Neuron (in vitro differentiated cells): ENCODE results near the gene EXOC6B.

ENCODE experiments used
- H2AFZ ChIP-seq: one replicate; pipeline ENCODE4 v1.6.1; 2013; ENCODE audit warnings: low read depth, mild to moderate bottlenecking, inconsistent platforms, low read length, moderate library complexity
- H3K27me3 ChIP-seq: one replicate; pipeline ENCODE4 v1.6.1; 2013; ENCODE audit warnings: low read length; ENCODE audit not compliant: insufficient read depth
- H3K36me3 ChIP-seq: one replicate; pipeline ENCODE4 v1.6.1; 2013; ENCODE audit warnings: low read length; ENCODE audit not compliant: insufficient read depth
- H3K4me1 ChIP-seq: one replicate; pipeline ENCODE4 v1.6.1; 2013; ENCODE audit warnings: low read length; ENCODE audit not compliant: insufficient read depth
- H3K4me3 ChIP-seq: 2 replicates; pipeline ENCODE4 v1.5.1; 2013; ENCODE audit warnings: mild to moderate bottlenecking, low read length, moderate library complexity
- H3K9me3 ChIP-seq: one replicate; pipeline ENCODE4 v1.6.1; 2013; ENCODE audit warnings: low read length

EXOC6B gene

DNA sequence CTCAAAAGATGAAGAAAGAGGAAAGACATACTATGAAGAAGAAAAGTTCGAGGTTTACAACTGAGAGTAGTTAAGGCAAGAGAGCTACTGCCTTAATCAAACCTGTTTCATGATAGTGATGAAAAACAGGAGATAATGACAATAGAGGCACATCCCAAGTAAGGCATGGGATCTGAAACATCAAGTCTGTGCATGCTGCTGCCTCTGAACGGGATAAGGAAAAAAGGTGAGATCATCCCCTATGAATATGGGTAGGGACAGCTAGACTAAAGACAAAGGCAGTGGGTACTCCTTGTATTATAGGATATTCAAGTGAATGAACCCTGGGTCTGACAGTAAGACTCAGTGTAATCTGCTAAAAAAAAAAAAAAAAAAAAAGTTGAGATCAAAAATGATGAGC is 3.0 kb downstream of the EXOC6B start:
- H3K9me3 ChIP-seq, result no peaks in the 10 kb centered on the region
- H3K27me3 ChIP-seq, result no peaks in the 10 kb centered on the region
- H3K36me3 ChIP-seq, result no peaks in the 10 kb centered on the region
- no peak overlapping the region for H3K4me3 ChIP-seq
- peaks cover 7% of the 10 kb centered on the region for H3K4me1 ChIP-seq
- no peak overlapping the region for H2AFZ ChIP-seq

DNA sequence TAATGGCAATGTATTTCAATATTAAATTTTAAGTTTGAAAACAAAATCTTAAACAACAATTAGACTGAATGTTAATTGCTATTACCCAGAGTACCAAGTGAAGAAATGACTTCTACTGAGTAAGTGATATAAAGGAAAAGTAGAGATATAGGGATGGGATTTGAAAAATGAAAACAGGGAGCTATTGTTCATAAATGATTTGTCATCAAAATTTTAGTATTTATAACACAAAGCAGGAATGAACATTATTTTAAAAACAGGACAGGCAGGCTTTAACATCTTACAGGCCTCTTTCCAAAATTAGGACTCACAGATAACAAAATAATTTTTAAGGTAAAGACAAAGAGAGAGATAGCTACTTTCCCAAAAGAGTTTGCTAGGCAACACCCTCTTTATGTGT is 3.9 kb downstream of the EXOC6B start:
- Histone ChIP-seq H2AFZ (no peak overlapping the region), H3K36me3 (no peaks in the 10 kb centered on the region)

DNA sequence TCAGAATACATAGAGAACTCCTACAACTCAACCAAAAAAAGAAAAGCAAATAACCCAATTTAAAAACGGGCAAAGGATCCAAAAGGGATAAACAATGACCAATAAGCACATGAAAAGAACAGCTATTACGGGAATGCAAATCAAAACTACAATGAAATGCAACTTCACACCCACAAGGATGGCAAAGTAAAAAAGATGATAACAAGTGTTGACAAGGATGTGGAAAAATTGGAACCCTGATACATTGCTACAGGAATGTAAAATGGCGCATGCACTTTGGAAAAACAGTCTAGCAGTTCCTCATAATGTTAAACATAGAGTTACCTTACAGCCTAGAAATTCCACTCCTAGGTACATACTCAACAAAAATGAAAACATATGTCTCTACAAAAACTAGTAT is 4.7 kb downstream of the EXOC6B start:
- Histone ChIP-seq H3K36me3 (no peaks in the 10 kb centered on the region), H3K27me3 (no peaks in the 10 kb centered on the region), H3K4me3 (no peak overlapping the region), H2AFZ (no peak overlapping the region), H3K9me3 (no peaks in the 10 kb centered on the region), H3K4me1 (peaks cover 7% of the 10 kb centered on the region)

More for the DNA sequence above, 3.9 kb downstream of the EXOC6B start:
- Histone ChIP-seq H3K9me3 (no peaks in the 10 kb centered on the region), H3K4me3 (no peak overlapping the region), H3K27me3 (no peaks in the 10 kb centered on the region), H3K4me1 (peaks cover 7% of the 10 kb centered on the region)

DNA sequence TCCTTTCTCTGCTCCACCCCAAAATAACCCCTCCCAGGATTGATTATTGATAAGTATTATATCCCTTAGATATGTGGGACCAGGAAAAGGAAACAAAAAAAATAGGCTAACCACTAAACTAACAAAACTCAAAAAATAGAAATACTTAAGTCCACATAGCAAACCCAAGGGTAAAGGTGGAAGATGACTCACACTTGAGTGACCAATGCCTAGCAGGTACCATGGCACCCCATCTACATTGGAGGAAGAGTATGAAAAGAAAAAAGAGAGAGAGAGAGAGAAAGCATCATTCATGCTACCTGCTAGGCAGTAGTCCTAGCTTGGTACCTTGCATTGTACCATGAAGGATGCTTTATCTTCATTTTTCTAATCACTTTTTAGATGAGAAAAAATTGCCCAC is 6.3 kb downstream of the EXOC6B start:
- no peak overlapping the region for H3K4me3 ChIP-seq
- H3K4me1 ChIP-seq, result peaks cover 3% of the 10 kb centered on the region
- H3K36me3 ChIP-seq, result no peaks in the 10 kb centered on the region
- H3K27me3 ChIP-seq, result no peaks in the 10 kb centered on the region
- no peak overlapping the region for H2AFZ ChIP-seq
- no peaks in the 10 kb centered on the region for H3K9me3 ChIP-seq

DNA sequence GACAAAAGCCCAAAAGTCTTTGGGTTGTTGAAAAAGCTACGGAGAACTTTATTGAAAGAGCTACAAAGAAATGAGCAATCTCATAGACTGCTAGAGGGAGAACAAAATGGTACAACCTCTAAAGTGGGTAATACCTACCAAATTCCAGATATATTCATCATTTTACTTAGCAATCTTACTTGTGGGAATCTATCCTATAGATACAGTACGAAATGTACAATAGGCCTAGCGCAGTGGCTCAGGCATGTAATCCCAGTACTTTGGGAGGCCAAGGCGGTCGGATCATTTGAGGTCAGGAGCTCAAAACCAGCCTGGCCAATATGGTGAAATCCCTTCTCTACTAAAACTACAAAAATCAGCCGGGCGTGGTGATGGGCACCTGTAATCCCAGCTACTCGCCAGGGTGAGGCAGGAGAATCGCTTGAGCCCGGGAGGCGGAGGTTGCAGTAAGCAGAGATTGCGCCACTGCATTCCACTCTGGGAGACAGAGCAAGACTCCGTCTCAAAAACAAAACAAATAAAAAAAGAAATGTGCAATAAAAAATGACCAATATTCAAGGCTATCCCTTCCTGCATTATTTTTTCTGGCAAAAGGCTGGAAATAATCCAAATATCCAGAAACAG is 10.1 kb downstream of the EXOC6B start:
- H3K4me1 ChIP-seq, result no peaks in the 10 kb centered on the region
- no peak overlapping the region for H3K4me3 ChIP-seq
- H3K27me3 ChIP-seq, result no peaks in the 10 kb centered on the region
- H3K9me3 ChIP-seq, result no peaks in the 10 kb centered on the region
- H3K36me3 ChIP-seq, result no peaks in the 10 kb centered on the region
- H2AFZ ChIP-seq, result no peak overlapping the region

DNA sequence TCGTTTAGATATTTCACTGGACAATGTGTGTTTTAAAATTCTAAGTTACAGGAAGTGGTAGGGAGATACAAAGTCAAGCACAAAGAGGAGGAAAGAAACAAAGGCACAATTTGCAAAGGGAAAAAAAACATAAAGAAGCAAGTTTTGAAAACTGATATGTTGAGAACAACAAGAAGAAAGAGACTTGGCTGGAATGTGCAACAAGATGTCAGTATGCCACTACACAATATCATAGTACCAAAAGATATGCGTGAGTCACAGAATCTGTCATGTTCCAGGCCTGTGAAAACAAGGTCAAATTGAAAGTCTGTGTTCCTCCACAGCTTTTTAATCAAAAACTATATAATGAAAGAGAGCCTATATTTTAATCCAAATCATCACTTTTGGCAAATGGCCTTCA is 12.0 kb downstream of the EXOC6B start:
- Histone ChIP-seq H2AFZ (no peak overlapping the region), H3K4me1 (no peaks in the 10 kb centered on the region), H3K36me3 (no peaks in the 10 kb centered on the region), H3K4me3 (no peak overlapping the region), H3K27me3 (no peaks in the 10 kb centered on the region), H3K9me3 (no peaks in the 10 kb centered on the region)

DNA sequence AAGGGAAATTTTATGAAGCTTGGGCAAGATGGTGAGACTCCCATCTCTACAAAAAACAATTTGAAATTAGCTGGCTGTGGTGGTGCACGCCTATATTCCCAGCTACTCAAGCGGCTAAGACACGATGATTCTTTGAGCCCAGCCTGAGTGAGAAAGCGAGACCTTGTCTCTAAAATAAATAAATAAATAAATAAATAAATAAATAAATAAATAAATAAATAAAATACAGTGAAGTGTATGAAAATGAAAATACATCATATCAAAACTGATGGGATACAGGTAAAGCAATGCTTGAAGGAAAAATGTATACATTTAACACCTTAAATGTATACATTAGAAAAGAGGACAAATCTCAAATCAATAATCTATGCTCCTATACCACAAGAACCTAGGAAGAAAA is 15.7 kb downstream of the EXOC6B start:
- H3K4me3 ChIP-seq, result no peak overlapping the region
- peaks cover 2% of the 10 kb centered on the region for H3K9me3 ChIP-seq
- H3K36me3 ChIP-seq, result no peaks in the 10 kb centered on the region
- H2AFZ ChIP-seq, result no peak overlapping the region
- H3K27me3 ChIP-seq, result no peaks in the 10 kb centered on the region
- H3K4me1 ChIP-seq, result no peaks in the 10 kb centered on the region

DNA sequence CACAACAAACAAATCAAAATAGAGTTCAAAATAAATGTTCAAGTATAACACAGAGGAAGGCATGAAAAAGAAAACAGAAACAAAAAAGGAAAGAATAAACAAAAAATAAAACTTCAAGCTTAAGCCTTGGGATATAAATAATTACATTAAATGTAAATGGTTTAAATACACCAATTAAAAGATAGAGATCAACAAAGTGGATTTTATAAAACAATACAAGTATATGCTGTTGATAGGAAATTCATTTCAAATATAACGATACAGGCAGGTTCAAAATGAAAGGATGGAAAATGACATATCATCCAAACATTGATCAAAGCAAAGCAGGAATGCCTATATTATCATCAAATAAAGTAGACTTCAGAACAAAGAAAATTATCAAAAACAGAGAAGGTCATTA is 16.7 kb downstream of the EXOC6B start:
- no peaks in the 10 kb centered on the region for H3K36me3 ChIP-seq
- no peak overlapping the region for H3K4me3 ChIP-seq
- H3K9me3 ChIP-seq, result peaks cover 2% of the 10 kb centered on the region
- H3K27me3 ChIP-seq, result no peaks in the 10 kb centered on the region
- no peaks in the 10 kb centered on the region for H3K4me1 ChIP-seq
- no peak overlapping the region for H2AFZ ChIP-seq

DNA sequence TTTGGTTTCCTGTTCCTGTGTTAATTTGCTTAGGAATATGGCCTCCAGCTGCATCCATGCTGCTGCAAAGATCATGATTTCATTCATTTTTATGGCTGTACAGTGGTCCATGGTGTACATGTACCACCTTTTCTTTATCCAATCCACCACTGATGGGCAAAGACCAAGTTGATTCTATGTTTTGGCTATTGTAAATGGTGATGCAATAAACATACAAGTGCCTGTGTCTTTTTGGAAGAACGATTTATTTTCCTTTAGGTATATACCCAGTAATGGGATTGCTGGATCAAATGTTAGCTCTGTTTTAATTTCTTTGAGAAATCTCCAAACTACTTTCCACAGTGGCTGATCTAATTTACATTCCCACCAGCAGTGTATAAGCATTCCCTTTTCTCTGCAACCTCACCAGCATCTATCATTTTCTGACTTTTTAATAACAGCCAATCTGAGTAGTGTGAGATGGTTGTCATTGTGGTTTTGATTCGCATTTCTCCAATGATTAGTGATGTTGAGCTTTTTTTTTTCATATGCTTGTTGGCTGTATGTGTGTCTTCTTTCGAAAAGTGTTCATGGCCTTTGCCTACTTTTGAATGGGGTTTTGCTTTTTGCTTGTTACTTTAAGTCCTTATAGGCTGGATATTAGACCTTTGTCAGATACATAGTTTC is 19.4 kb downstream of the EXOC6B start:
- Histone ChIP-seq H3K4me1 (no peaks in the 10 kb centered on the region), H3K4me3 (no peak overlapping the region), H2AFZ (no peak overlapping the region), H3K9me3 (peaks cover 2% of the 10 kb centered on the region), H3K27me3 (no peaks in the 10 kb centered on the region), H3K36me3 (no peaks in the 10 kb centered on the region)

DNA sequence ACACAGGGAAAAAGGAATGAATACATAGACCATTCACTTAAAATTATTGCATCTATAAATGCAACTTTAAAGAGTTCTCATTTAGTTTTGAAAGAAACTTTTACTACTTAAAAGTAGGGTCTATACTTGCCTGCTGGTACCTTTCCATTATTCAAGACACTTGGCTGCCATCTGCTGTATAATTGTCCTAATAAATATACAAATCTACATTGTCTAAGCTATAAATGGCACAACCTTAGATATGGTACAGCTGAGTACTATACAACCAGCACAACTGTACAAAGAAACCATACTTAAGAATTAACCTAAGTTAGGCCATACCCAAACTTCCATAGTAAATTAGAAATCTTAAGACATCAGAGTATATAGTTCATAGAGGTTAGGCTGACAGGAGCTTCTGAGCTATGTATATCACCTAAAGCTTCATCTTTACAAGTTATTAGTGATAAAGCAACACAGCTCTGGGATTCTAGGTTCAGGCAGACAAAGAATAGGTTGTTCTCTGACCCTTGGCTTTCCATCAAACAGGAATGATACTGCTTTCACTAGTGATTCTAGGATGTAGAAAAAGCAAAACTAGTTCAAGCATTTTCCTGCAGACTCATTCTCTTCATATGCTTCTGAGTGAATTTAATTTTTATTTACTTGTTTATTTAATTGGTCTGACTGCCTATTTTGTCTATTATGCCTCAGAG is 22.1 kb downstream of the EXOC6B start:
- Histone ChIP-seq H3K4me3 (no peak overlapping the region), H3K9me3 (peaks cover 2% of the 10 kb centered on the region), H3K4me1 (no peaks in the 10 kb centered on the region), H3K36me3 (no peaks in the 10 kb centered on the region), H2AFZ (no peak overlapping the region), H3K27me3 (no peaks in the 10 kb centered on the region)

DNA sequence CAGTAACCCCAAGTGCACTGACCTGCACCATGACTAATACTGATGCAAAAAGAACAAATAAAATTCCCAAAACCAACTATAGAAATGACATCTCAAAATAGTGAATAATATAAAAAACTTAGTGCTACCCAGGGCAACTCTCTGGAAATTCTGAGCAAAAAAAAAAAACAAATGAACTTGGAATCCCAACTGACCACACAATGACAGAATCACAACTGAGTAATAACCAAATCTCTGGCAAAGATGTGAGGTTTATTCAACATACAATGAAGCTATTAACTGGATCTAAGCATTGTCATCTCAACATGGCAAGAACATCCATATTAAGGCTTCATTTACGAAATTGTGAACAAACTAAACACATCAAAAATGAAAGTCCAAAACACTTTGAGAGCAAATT is 22.7 kb downstream of the EXOC6B start:
- Histone ChIP-seq H3K27me3 (no peaks in the 10 kb centered on the region), H2AFZ (no peak overlapping the region), H3K4me3 (no peak overlapping the region), H3K36me3 (no peaks in the 10 kb centered on the region), H3K9me3 (no peaks in the 10 kb centered on the region), H3K4me1 (no peaks in the 10 kb centered on the region)

DNA sequence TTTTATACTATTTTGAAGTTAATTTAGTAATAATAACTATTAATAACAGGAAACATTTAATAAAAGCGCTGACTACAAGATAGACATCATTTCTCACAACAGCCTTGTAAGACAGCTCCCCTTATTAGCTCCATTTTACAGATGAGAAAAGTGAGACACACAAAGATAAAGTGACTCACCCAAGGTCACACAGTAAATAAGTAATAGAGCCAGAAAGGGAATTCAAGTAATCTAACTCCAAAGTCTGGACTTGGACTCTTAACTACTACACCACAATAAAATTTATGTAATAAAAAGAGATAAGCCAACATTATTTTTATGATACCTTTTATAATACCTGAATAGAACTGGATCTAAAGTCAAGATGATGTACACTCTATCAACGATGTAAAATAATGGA is 25.3 kb downstream of the EXOC6B start:
- H2AFZ ChIP-seq, result no peak overlapping the region
- H3K4me1 ChIP-seq, result no peaks in the 10 kb centered on the region
- H3K4me3 ChIP-seq, result no peak overlapping the region
- H3K27me3 ChIP-seq, result no peaks in the 10 kb centered on the region
- no peaks in the 10 kb centered on the region for H3K9me3 ChIP-seq
- no peaks in the 10 kb centered on the region for H3K36me3 ChIP-seq

DNA sequence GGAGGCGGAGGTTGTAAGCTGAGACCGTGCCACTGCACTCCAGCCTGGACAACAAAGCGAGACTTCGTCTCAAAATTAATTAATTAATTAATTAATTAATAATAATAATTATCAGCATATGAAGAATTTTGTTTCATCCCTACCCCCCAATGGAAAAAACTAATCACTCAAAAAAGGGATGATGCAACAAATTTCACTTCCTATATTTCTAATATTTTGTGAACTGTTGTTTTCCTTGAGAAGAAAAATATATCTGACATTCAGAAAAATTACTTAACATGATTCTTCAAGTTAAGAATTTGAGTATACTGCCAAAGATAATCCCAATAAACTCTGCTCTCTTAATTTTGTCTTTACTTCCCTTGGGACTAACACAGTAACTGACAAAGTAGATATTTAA is 28.1 kb downstream of the EXOC6B start:
- no peak overlapping the region for H3K4me3 ChIP-seq
- no peak overlapping the region for H2AFZ ChIP-seq
- no peaks in the 10 kb centered on the region for H3K9me3 ChIP-seq
- H3K36me3 ChIP-seq, result no peaks in the 10 kb centered on the region
- H3K27me3 ChIP-seq, result no peaks in the 10 kb centered on the region
- no peaks in the 10 kb centered on the region for H3K4me1 ChIP-seq
